ENCODE results near the gene FFAR3. TPM values are rescaled to one million over a fixed set of nuclear protein-coding genes. Genes with fewer than 3 reads are reported as not detected.

FFAR3 gene, protein sequence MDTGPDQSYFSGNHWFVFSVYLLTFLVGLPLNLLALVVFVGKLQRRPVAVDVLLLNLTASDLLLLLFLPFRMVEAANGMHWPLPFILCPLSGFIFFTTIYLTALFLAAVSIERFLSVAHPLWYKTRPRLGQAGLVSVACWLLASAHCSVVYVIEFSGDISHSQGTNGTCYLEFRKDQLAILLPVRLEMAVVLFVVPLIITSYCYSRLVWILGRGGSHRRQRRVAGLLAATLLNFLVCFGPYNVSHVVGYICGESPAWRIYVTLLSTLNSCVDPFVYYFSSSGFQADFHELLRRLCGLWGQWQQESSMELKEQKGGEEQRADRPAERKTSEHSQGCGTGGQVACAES
- not detected in 5 replicates for total RNA-seq (2022; extraction: Qiagen RNA extraction; ENCODE audit: low read depth)

DNA sequence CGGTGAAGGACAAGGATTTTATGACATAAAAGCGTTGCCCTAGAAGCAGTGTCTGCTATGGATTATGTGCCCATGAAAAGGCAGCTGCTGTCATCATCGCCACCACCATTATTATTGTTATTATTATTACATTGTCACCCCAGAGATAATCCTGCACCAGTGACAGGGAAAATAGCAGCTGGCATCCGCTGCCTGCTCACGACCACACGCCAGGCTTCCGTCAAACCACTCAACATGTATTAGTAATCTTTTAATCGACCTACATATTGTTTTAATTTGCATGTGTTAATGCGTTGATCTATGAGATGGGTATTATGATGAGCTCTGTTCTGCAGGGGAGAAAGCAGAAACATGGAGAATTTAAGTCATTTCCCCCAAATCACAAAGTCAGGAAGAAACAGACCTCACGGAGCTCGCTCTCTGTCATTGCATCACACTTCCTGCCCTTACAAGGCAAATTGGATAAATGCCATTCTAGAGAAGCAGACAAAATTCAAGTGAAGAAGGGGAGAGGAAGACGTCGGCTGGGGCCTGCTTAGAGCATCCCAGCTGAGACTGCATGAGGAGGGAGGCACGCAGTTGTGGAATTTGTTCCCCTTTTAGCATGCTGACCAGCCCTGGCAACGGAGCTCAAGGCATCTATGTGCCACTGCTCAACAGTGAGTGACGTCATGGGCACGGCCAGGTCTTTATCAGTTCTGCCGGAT is at the start of gene FFAR3:
TSS of gene FFAR3 (plus strand) at position 594 of the 707 bp plus-strand sequence. CDS start 431 bp downstream, outside the sequence.

DNA sequence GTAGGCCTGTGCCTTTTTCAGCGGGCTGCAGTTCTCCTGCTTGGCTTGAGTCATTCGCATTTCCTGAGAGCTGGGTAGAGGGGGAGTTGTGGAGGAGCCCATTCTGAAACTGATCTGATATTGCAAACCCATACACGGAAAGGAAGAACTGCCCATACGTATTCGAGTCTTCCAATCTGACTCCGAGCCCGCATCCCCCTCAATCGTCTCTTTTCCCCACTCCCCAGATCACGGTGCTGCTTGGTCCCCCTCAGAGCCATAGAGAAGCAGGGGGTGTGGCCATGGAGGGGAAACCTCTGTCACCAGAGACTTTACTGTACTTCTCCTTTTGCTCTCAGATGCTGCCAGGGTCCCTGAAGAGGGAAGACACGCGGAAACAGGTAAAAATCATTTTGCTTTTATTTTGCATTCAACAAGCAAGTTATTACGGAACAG is 29.4 kb upstream of the FFAR3 start, which contains the start of gene CD22:
TSS of gene CD22 (plus strand) at position 337 of the 435 bp plus-strand sequence. CDS start 2,854 bp downstream, outside the sequence.

DNA sequence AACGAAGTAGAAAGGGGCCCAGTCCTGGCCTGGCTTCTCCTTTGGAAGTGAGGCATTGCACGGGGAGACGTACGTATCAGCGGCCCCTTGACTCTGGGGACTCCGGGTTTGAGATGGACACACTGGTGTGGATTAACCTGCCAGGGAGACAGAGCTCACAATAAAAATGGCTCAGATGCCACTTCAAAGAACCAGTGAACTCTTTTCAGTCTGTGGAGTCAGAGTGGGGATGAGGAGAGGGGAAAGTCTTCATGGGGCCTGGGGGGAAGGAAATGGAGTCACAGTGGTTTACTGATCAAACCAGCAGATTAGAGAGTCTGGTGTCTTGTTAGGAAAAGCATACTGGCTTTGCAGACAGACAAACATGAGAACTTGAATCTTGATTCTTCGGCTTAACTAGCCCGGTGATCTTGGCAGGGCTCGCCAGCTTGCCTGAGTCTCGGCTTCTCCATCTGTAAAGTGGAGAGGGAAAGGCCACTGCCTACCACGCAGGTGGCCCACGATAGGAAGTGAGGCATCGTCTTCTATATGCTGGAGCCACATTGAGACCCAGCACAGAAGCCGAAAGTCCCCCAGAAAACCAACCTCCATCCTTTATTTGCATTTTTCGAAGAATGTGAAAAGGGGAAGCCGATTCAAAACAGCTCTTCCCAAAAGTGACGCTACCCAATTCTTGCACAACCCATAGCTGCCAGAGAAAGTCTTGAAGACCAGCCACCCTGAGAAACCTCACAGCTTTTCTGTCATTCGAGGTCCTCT is 10.9 kb upstream of the FFAR3 start, which contains the start of gene FFAR1:
TSS of gene FFAR1 (plus strand) at position 732 of the 759 bp plus-strand sequence. CDS start 3,650 bp downstream, outside the sequence.

DNA sequence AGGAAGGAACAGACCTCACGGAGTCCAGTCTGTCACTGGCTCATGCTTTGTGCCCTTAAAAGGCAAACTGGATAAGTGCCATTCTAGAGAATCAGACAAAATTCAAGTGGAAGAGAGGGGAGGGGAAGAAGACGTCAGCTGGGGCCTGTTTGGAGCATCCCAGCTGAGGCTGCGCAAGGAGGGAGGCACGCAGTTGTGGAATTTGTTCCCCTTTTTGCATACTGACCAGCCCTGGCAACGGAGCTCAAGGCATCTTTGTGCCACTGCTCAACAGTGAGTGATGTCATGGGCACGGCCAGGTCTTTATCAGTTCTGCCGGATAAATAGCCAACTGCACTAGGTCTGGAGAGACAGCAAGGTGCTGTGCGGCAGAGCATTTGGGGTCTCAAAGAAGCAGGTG is 12.5 kb downstream of the FFAR3 start, which contains the start of gene GPR42:
TSS of gene GPR42 (plus strand) at position 347 of the 400 bp plus-strand sequence. CDS start 292 bp downstream, outside the sequence.

Other genes starting within 250 kb of the FFAR3 start
- gene FXYD3, start 242.6 kb upstream of the FFAR3 start, total RNA-seq (2022; extraction: Qiagen RNA extraction; ENCODE audit: low read depth): 0.32 to 0.58 TPM (median 0.34 TPM) in 3 of 5 replicates, not detected in the others
- gene LGI4, start 223.4 kb upstream of the FFAR3 start, total RNA-seq (2022; extraction: Qiagen RNA extraction; ENCODE audit: low read depth): 0.16 to 0.22 TPM (median 0.22 TPM) in 3 of 5 replicates, not detected in the others
- gene FXYD1, start 219.6 kb upstream of the FFAR3 start, total RNA-seq (2022; extraction: Qiagen RNA extraction; ENCODE audit: low read depth): 0.40 to 0.47 TPM in 2 of 5 replicates, not detected in the others
- 0.25 to 0.41 TPM (median 0.29 TPM) in 3 of 5 replicates, not detected in the others for gene FXYD7, start 215.2 kb upstream of the FFAR3 start, total RNA-seq (2022; extraction: Qiagen RNA extraction; ENCODE audit: low read depth)
- gene FXYD5, start 203.7 kb upstream of the FFAR3 start, total RNA-seq (2022; extraction: Qiagen RNA extraction; ENCODE audit: low read depth): 175 to 239 TPM (median 233 TPM) in 5 replicates
- gene FAM187B, start 129.7 kb upstream of the FFAR3 start, total RNA-seq (2022; extraction: Qiagen RNA extraction; ENCODE audit: low read depth): not detected in 5 replicates
- gene LSR, start 109.5 kb upstream of the FFAR3 start, total RNA-seq (2022; extraction: Qiagen RNA extraction; ENCODE audit: low read depth): 8.3 to 10.8 TPM (median 10.1 TPM) in 5 replicates
- 140 to 170 TPM (median 166 TPM) in 5 replicates for gene USF2, start 89.5 kb upstream of the FFAR3 start, total RNA-seq (2022; extraction: Qiagen RNA extraction; ENCODE audit: low read depth)
- 0.23 TPM in 1 of 5 replicates, not detected in the others for gene HAMP, start 75.9 kb upstream of the FFAR3 start, total RNA-seq (2022; extraction: Qiagen RNA extraction; ENCODE audit: low read depth)
- gene MAG, start 66.3 kb upstream of the FFAR3 start, total RNA-seq (2022; extraction: Qiagen RNA extraction; ENCODE audit: low read depth): not detected in 5 replicates
- 0.29 to 1.1 TPM (median 1.0 TPM) in 5 replicates for gene CD22, start 29.3 kb upstream of the FFAR3 start, total RNA-seq (2022; extraction: Qiagen RNA extraction; ENCODE audit: low read depth)
- gene FFAR1, start 10.6 kb upstream of the FFAR3 start, total RNA-seq (2022; extraction: Qiagen RNA extraction; ENCODE audit: low read depth): not detected in 5 replicates
- not detected in 5 replicates for gene GPR42, start 12.6 kb downstream of the FFAR3 start, total RNA-seq (2022; extraction: Qiagen RNA extraction; ENCODE audit: low read depth)
- not detected in 5 replicates for gene FFAR2, start 89.8 kb downstream of the FFAR3 start, total RNA-seq (2022; extraction: Qiagen RNA extraction; ENCODE audit: low read depth)
- not detected in 5 replicates for gene KRTDAP, start 132.0 kb downstream of the FFAR3 start, total RNA-seq (2022; extraction: Qiagen RNA extraction; ENCODE audit: low read depth)
- gene DMKN, start 155.2 kb downstream of the FFAR3 start, total RNA-seq (2022; extraction: Qiagen RNA extraction; ENCODE audit: low read depth): 26.7 to 44.3 TPM (median 38.3 TPM) in 5 replicates
- 2.6 to 4.4 TPM (median 3.2 TPM) in 5 replicates for gene SBSN, start 169.9 kb downstream of the FFAR3 start, total RNA-seq (2022; extraction: Qiagen RNA extraction; ENCODE audit: low read depth)
- gene GAPDHS, start 175.0 kb downstream of the FFAR3 start, total RNA-seq (2022; extraction: Qiagen RNA extraction; ENCODE audit: low read depth): not detected in 5 replicates
- 321 to 437 TPM (median 432 TPM) in 5 replicates for gene TMEM147, start 187.2 kb downstream of the FFAR3 start, total RNA-seq (2022; extraction: Qiagen RNA extraction; ENCODE audit: low read depth)
- not detected in 5 replicates for gene ATP4A, start 205.2 kb downstream of the FFAR3 start, total RNA-seq (2022; extraction: Qiagen RNA extraction; ENCODE audit: low read depth)
- not detected in 5 replicates for gene PMIS2, start 227.7 kb downstream of the FFAR3 start, total RNA-seq (2022; extraction: Qiagen RNA extraction; ENCODE audit: low read depth)

Data from A549 treated with ZK216348 at 1 μM for 4 hours (cell line).